OCI-LY7 (cell line): ENCODE measurements around the gene RPL37A. TPM values are rescaled to one million over a fixed set of nuclear protein-coding genes. Genes with fewer than 3 reads are reported as not detected.

Source experiments
- BruUV-seq: library from RNA; stranded (reverse); fragments of 400-500 nt; replicated peaks from 2 replicates; lab custom pipeline; 2021; lab: Mats Ljungman, UMichigan
- CTCF ChIA-PET: fragments of 300-600 bp; sonication (Branson Sonifier 250); formaldehyde crosslinking; loops from one replicate; lab custom pipeline; 2022; ENCODE audit warnings: antibody characterized with exemption; ENCODE audit not compliant: unreplicated experiment; lab: Charles Lee
- POLR2A ChIA-PET: fragments of 300-600 bp; sonication (Branson Sonifier 250); formaldehyde crosslinking; loops from one replicate; lab custom pipeline; 2022; ENCODE audit warnings: antibody characterized with exemption; lab: Charles Lee
- DNase-seq: peaks from one replicate; pipeline ENCODE4 v3.0.0-alpha.2; 2015; ENCODE audit warnings: low spot score
- H2AFZ ChIP-seq: fragments of 200-600 bp; sonication (generic), shearing (Covaris generic); 2 replicates; pipeline ENCODE4 v1.6.1; 2014; ENCODE audit warnings: mild to moderate bottlenecking, antibody characterized with exemption, low read length, moderate library complexity
- H3K27ac ChIP-seq: fragments of 200-600 bp; sonication (generic); 2 replicates; pipeline ENCODE4 v1.5.1; 2014; ENCODE audit warnings: mixed run types, low read depth, mild to moderate bottlenecking, moderate library complexity, low read length, inconsistent platforms; ENCODE audit not compliant: poor library complexity, severe bottlenecking
- H3K36me3 ChIP-seq: fragments of 200-600 bp; sonication (generic); 2 replicates; pipeline ENCODE4 v1.6.1; 2014; ENCODE audit warnings: mild to moderate bottlenecking, antibody characterized with exemption, low read length, moderate library complexity, mixed read lengths; ENCODE audit not compliant: insufficient read depth
- H3K4me1 ChIP-seq: fragments of 200-600 bp; sonication (generic); 2 replicates; pipeline ENCODE4 v1.5.1; 2014; ENCODE audit warnings: mild to moderate bottlenecking, low read length; ENCODE audit not compliant: insufficient read depth, poor library complexity, severe bottlenecking
- H3K4me2 ChIP-seq: fragments of 200-600 bp; sonication (generic); 2 replicates; pipeline ENCODE4 v1.6.1; 2014; ENCODE audit warnings: mild to moderate bottlenecking, low read length
- H3K4me3 ChIP-seq: fragments of 200-600 bp; sonication (generic); 2 replicates; pipeline ENCODE4 v1.5.1; 2014; ENCODE audit warnings: mild to moderate bottlenecking, low read depth, low read length; ENCODE audit not compliant: poor library complexity, severe bottlenecking
- H3K79me2 ChIP-seq: fragments of 200-600 bp; sonication (generic); 2 replicates; pipeline ENCODE4 v1.6.1; 2016; ENCODE audit warnings: low read depth, mild to moderate bottlenecking, low read length, moderate library complexity, mixed read lengths; ENCODE audit not compliant: insufficient read depth
- H3K9me2 ChIP-seq: fragments of 200-600 bp; sonication (generic); 2 replicates; pipeline ENCODE4 v1.6.1; 2016; ENCODE audit warnings: mild to moderate bottlenecking, low read length, mixed read lengths; ENCODE audit not compliant: insufficient read depth
- H3K9me3 ChIP-seq: fragments of 200-600 bp; sonication (generic); 2 replicates; pipeline ENCODE4 v1.6.1; 2014; ENCODE audit warnings: mild to moderate bottlenecking, mixed run types, low read length, mixed read lengths
- H4K20me1 ChIP-seq: fragments of 200-600 bp; sonication (generic); 2 replicates; pipeline ENCODE4 v1.6.1; 2014; ENCODE audit warnings: mild to moderate bottlenecking, antibody characterized with exemption, low read length, moderate library complexity, mixed read lengths; ENCODE audit not compliant: insufficient read depth
- CTCF ChIP-seq: fragments of 200-600 bp; sonication (generic); conservative IDR thresholded peaks from 2 replicates; pipeline ENCODE4 v1.5.1; 2014; ENCODE audit warnings: mild to moderate bottlenecking, antibody characterized with exemption, low read length, moderate library complexity, mixed read lengths
- EZH2phosphoT487 ChIP-seq: fragments of 200-600 bp; sonication (generic); IDR thresholded peaks from 2 replicates; pipeline ENCODE4 v1.6.1; 2018; ENCODE audit warnings: low read depth, borderline replicate concordance, mild to moderate bottlenecking, mixed run types, antibody characterized with exemption, low read length, moderate library complexity, mixed read lengths
- intact Hi-C: fragments of 100-400 bp; cut with micrococcal nuclease; formaldehyde crosslinking; loops from one replicate; pipeline ENCODE4 v1.10.0; 2022; ENCODE audit not compliant: unreplicated experiment
- total RNA-seq, 2 experiments: library from RNA; depleted of rRNA in 1 of 2; stranded (reverse); fragments of >200 nt in 1 of 2; shearing (Covaris generic) in 1 of 2; gene quantifications; 2 replicates each; pipeline ENCODE4 v1.2.3, GENCODE V29; 2014 to 2022

The RPL37A gene
- total RNA-seq, 2 experiments from 2014 or later, result 3,500 to 4,020 TPM

GRCh38 chr2:216492597-216493333, 5.9 kb upstream of the RPL37A start:
- DNase-seq, result no peak
- Histone ChIP-seq H3K4me1 (peaks cover 28% of the 10 kb centered on the region), H3K36me3 (0 out of 2 replicates have a peak, but pooled peaks cover 6% of the 10 kb centered on the region), H4K20me1 (no peaks in the 10 kb centered on the region), H3K4me3 (peak overlapping the region; percentile 10), H3K4me2 (peak overlapping the region; percentile 36), H3K9me3 (no peaks in the 10 kb centered on the region), H2AFZ (peak overlapping the region; percentile 76), H3K9me2 (no peaks in the 10 kb centered on the region), H3K79me2 (peaks cover 6% of the 10 kb centered on the region; the same call in 1 of the 2 replicates), H3K27ac (peak overlapping the region; percentile 16)
- CTCF ChIA-PET, result no interaction called here
- POLR2A ChIA-PET, result no interaction called here
- intact Hi-C loops, result loop anchor here (10.0 kb wide), 1 partner anchor 1678 kb away; no protein-coding TSS in a partner anchor
- BruUV-seq, result no TSS peak
- TF ChIP-seq CTCF (no peak), EZH2phosphoT487 (no peak)

- Histone ChIP-seq H3K79me2 (peaks cover 11% of the 10 kb centered on the region; the same call in 1 of the 2 replicates), H4K20me1 (no peaks in the 10 kb centered on the region), H3K9me3 (no peaks in the 10 kb centered on the region), H3K9me2 (no peaks in the 10 kb centered on the region), H3K4me2 (no peak overlapping the region), H2AFZ (no peak overlapping the region), H3K36me3 (0 out of 2 replicates have a peak, but pooled peaks cover 6% of the 10 kb centered on the region), H3K4me1 (peaks cover 31% of the 10 kb centered on the region), H3K27ac (no peak overlapping the region), H3K4me3 (no peak overlapping the region)
- POLR2A ChIA-PET, result no interaction called here
- no peak for DNase-seq
- BruUV-seq, result no TSS peak
- CTCF ChIA-PET, result no interaction called here
- intact Hi-C loops, result loop anchor here (10.0 kb wide), 1 partner anchor 1679 kb away; no protein-coding TSS in a partner anchor
- TF ChIP-seq EZH2phosphoT487 (no peak), CTCF (no peak)
Measured at GRCh38 chr2:216493334-216493685, 5.3 kb upstream of the RPL37A start.

- Histone ChIP-seq H3K4me3 (no peak overlapping the region), H2AFZ (no peak overlapping the region), H3K79me2 (peaks cover 35% of the 10 kb centered on the region), H3K36me3 (peaks cover 25% of the 10 kb centered on the region), H3K4me2 (no peak overlapping the region), H3K4me1 (peaks cover 42% of the 10 kb centered on the region), H3K9me2 (no peaks in the 10 kb centered on the region), H3K9me3 (no peaks in the 10 kb centered on the region), H4K20me1 (peaks cover 18% of the 10 kb centered on the region), H3K27ac (no peak overlapping the region)
- CTCF ChIA-PET, result no interaction called here
- BruUV-seq, result no TSS peak
- POLR2A ChIA-PET, result no interaction called here
- no peak for DNase-seq
- no peak for TF ChIP-seq EZH2phosphoT487
- intact Hi-C loops, result loop anchor here (10.0 kb wide), 1 partner anchor 1681 kb away; no protein-coding TSS in a partner anchor
Measured at GRCh38 chr2:216495656-216496055, 3.0 kb upstream of the RPL37A start.
